ENCODE measurements around the gene CTNNBIP1.

The CTNNBIP1 gene

GRCh38 chr1:9852004-9852403 lies 58.1 kb downstream of the CTNNBIP1 start:
- no peak for DNase-seq

GRCh38 chr1:9850442-9851162 lies 59.5 kb downstream of the CTNNBIP1 start:
- DNase-seq: no peak

- no peak for DNase-seq
Measured at GRCh38 chr1:9849691-9850441, 60.2 kb downstream of the CTNNBIP1 start.

- DNase-seq: no peak
Measured at GRCh38 chr1:9848022-9848421, 62.0 kb downstream of the CTNNBIP1 start.

- DNase-seq: no peak
Measured at GRCh38 chr1:9847269-9847668, 62.8 kb downstream of the CTNNBIP1 start.

GRCh38 chr1:9846611-9847171 lies 63.4 kb downstream of the CTNNBIP1 start:
- peak; percentile 23 for DNase-seq

GRCh38 chr1:9845914-9846313 lies 64.2 kb downstream of the CTNNBIP1 start:
- no peak for DNase-seq

- no peak for DNase-seq
Measured at GRCh38 chr1:9844756-9845155, 65.3 kb downstream of the CTNNBIP1 start.

GRCh38 chr1:9844106-9844505 lies 66.0 kb downstream of the CTNNBIP1 start:
- DNase-seq: no peak

GRCh38 chr1:9843576-9843945 lies 66.5 kb downstream of the CTNNBIP1 start:
- peak; percentile 95 for DNase-seq

GRCh38 chr1:9842781-9843575 lies 67.1 kb downstream of the CTNNBIP1 start:
- DNase-seq: peak; percentile 83

GRCh38 chr1:9842073-9842711 lies 67.9 kb downstream of the CTNNBIP1 start:
- peak; percentile 46 for DNase-seq

- DNase-seq: no peak
Measured at GRCh38 chr1:9841460-9841859, 68.6 kb downstream of the CTNNBIP1 start.

- peak; percentile 17 for DNase-seq
Measured at GRCh38 chr1:9840176-9840575, 69.9 kb downstream of the CTNNBIP1 start.

GRCh38 chr1:9838946-9839345 lies 71.1 kb downstream of the CTNNBIP1 start:
- no peak for DNase-seq

- no peak for DNase-seq
Measured at GRCh38 chr1:9836632-9836960, 73.5 kb downstream of the CTNNBIP1 start.

- peak; percentile 12 for DNase-seq
Measured at GRCh38 chr1:9835758-9836631, 74.1 kb downstream of the CTNNBIP1 start.

GRCh38 chr1:9835404-9835757 lies 74.7 kb downstream of the CTNNBIP1 start:
- no peak for DNase-seq

GRCh38 chr1:9833632-9834031 lies 76.4 kb downstream of the CTNNBIP1 start:
- no peak for DNase-seq

- peak; percentile 37 for DNase-seq
Measured at GRCh38 chr1:9827558-9828185, 82.4 kb downstream of the CTNNBIP1 start.

- DNase-seq: no peak
Measured at GRCh38 chr1:9826616-9827015, 83.5 kb downstream of the CTNNBIP1 start.

GRCh38 chr1:9826087-9826486 lies 84.0 kb downstream of the CTNNBIP1 start:
- no peak for DNase-seq
